Smooth muscle cell (in vitro differentiated cells): ENCODE data around the gene APOL4. TPM values are rescaled to one million over a fixed set of nuclear protein-coding genes. Genes with fewer than 3 reads are reported as not detected.

Experiments
- DNase-seq: peaks from one replicate; lab custom pipeline; 2025; ENCODE audit not compliant: unreplicated experiment; lab: John Stamatoyannopoulos, UW
- H2AFZ ChIP-seq: fragments of 200-600 bp; sonication (generic); 2 replicates; pipeline ENCODE4 v1.6.0; 2016; ENCODE audit warnings: antibody characterized with exemption, low read depth, mild to moderate bottlenecking
- H3F3A ChIP-seq: fragments of 200-600 bp; sonication (generic); 2 replicates; pipeline ENCODE4 v1.6.0; 2017; ENCODE audit warnings: antibody characterized with exemption, low read depth
- H3K27ac ChIP-seq: fragments of 200-600 bp; sonication (generic); 2 replicates; pipeline ENCODE4 v1.5.1; 2016; ENCODE audit warnings: low read depth, mild to moderate bottlenecking
- H3K27me3 ChIP-seq: fragments of 200-600 bp; sonication (generic); 2 replicates; pipeline ENCODE4 v1.6.1; 2016; ENCODE audit warnings: low read depth, mild to moderate bottlenecking
- H3K36me3 ChIP-seq: fragments of 200-600 bp; sonication (generic); 2 replicates; pipeline ENCODE4 v1.5.1; 2016; ENCODE audit warnings: low read depth
- H3K4me1 ChIP-seq: fragments of 200-600 bp; sonication (generic); 2 replicates; pipeline ENCODE4 v1.5.1; 2016; ENCODE audit warnings: low read depth
- H3K4me2 ChIP-seq: fragments of 200-600 bp; sonication (generic); 2 replicates; pipeline ENCODE4 v1.6.0; 2016; ENCODE audit warnings: mild to moderate bottlenecking
- H3K4me3 ChIP-seq: fragments of 200-600 bp; sonication (generic); 2 replicates; pipeline ENCODE4 v1.5.1; 2016; ENCODE audit warnings: mild to moderate bottlenecking
- H3K79me2 ChIP-seq: fragments of 200-600 bp; sonication (generic); 2 replicates; pipeline ENCODE4 v1.6.0; 2016; ENCODE audit warnings: low read depth, mild to moderate bottlenecking
- H3K9ac ChIP-seq: fragments of 200-600 bp; sonication (generic); 2 replicates; pipeline ENCODE4 v1.6.0; 2016; ENCODE audit warnings: low read depth
- H3K9me3 ChIP-seq: fragments of 200-600 bp; sonication (generic); replicated peaks from 2 replicates; pipeline ENCODE4 v1.5.1; 2016; ENCODE audit warnings: low read depth
- H4K20me1 ChIP-seq: fragments of 200-600 bp; sonication (generic); 2 replicates; pipeline ENCODE4 v1.6.0; 2016; ENCODE audit warnings: low read depth
- CTCF ChIP-seq: fragments of 200-600 bp; sonication (generic); IDR thresholded peaks from 2 replicates; pipeline ENCODE4 v1.5.1; 2017; ENCODE audit warnings: borderline replicate concordance, mild to moderate bottlenecking, antibody characterized with exemption; ENCODE audit not compliant: insufficient read depth, poor library complexity, severe bottlenecking
- WGBS: methylation state at CpG from one replicate; pipeline ENCODE4 v1.1.7; 2016; ENCODE audit warnings: low lambda C conversion rate; 5-methylcytosine and 5-hydroxymethylcytosine counted together
- polyA plus RNA-seq: library from polyadenylated mRNA; unstranded; fragments of >200 nt; fragmentation: Nextera tagmentation; extraction: Ambion mirVana; gene quantifications from 2 replicates; pipeline ENCODE4 v1.2.1, GENCODE V29; 2016
- total RNA-seq: library from RNA; depleted of rRNA; stranded (reverse); fragments of >200 nt; gene quantifications from 2 replicates; pipeline ENCODE4 v1.2.3, GENCODE V29; 2014

The APOL4 gene
- total and polyA plus RNA-seq, 2 experiments from 2014 or later = 0.40 TPM; not detected in 1

DNA sequence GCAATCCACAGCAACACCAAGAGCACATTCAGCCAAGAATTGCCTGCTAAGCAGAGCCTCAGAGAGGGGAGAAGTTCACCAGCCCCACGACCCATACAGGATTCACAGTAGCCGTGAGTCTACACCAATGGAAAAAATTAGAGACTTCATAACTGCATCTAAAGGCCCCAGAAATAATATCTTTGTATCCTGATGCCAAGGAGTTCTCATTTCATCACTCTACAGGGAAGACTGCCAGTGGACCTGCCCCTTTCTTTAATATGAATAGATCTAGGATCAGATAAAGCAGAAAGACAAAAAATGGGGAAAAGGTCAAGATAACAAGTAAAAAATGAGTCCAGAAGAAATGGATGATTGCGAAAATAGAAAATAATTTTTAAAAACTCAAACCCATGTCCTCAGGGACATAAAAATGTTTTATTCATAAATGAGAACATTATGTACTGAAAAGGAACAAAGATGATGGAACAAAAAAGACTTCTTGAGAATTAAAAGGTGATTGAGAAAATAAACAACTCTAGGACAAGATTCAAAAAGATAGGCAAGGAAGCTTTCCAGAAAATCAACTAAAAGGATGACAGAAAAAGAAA, 50.5 kb downstream of the APOL4 start:
- Histone ChIP-seq H3K4me3 (no peak overlapping the region), H3K4me1 (no peaks in the 10 kb centered on the region), H3K9me3 (no peaks in the 10 kb centered on the region), H3K9ac (no peak overlapping the region), H3K27ac (no peak overlapping the region), H3F3A (no peaks in the 10 kb centered on the region), H3K36me3 (no peaks in the 10 kb centered on the region), H4K20me1 (no peaks in the 10 kb centered on the region), H3K79me2 (no peaks in the 10 kb centered on the region), H3K27me3 (no peaks in the 10 kb centered on the region), H3K4me2 (no peak overlapping the region), H2AFZ (no peak overlapping the region)
- WGBS = 83% methylated on average over 3 of the region's 3 CpGs
- DNase-seq = no peak
- TF ChIP-seq CTCF = no peak

DNA sequence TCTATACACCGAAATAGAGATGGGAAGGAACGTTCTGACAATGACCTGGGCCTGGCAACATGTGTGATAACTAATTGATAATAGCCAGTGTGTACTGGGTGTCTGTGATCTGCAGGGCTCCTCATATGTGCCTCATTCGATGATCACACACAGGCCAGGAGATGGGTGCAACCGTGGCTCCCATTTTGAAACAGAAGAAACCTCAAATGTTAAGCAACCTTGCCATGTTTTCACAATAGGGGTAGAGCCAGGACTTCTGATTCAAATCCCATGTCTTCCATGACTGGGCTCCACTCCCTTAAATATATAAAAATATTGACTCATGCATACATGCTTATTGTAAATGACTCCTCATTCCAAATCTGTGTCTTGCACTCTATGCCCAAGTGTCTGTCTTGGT, 52.2 kb downstream of the APOL4 start:
- 77% methylated on average over 4 of the region's 4 CpGs for WGBS
- H3K4me2 ChIP-seq = no peak overlapping the region
- H3K9ac ChIP-seq = no peak overlapping the region
- TF ChIP-seq CTCF = no peak
- H2AFZ ChIP-seq = no peak overlapping the region
- H4K20me1 ChIP-seq = no peaks in the 10 kb centered on the region
- no peak overlapping the region for H3K4me3 ChIP-seq
- DNase-seq = no peak
- no peaks in the 10 kb centered on the region for H3F3A ChIP-seq
- H3K4me1 ChIP-seq = peaks cover 5% of the 10 kb centered on the region
- no peak overlapping the region for H3K27ac ChIP-seq
- H3K36me3 ChIP-seq = no peaks in the 10 kb centered on the region
- H3K9me3 ChIP-seq = no peaks in the 10 kb centered on the region
- H3K27me3 ChIP-seq = no peaks in the 10 kb centered on the region
- no peaks in the 10 kb centered on the region for H3K79me2 ChIP-seq

DNA sequence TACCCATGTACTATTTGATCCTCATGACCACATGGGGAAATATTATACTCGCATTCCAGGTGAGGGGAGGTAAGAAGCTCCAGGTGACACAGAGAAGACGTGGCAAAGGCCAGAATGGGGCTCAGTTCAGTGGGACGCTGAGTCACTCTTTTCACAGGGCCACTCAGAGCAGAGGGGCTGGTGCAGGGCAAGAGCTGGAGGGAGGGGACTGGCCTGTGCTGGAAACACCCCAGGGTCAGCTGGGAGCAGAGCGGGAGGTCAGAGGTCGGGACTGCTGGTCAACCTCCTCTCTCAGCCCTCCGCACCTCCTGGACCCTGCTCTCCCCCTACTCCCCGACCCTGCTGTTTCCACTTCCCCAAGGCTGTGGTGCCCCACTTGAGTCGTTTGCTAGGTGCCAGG, 53.2 kb downstream of the APOL4 start:
- TF ChIP-seq CTCF = no peak
- DNase-seq = no peak
- H3K79me2 ChIP-seq = no peaks in the 10 kb centered on the region
- no peaks in the 10 kb centered on the region for H3F3A ChIP-seq
- peaks cover 5% of the 10 kb centered on the region for H3K4me1 ChIP-seq
- WGBS = 87% methylated on average over 8 of the region's 8 CpGs
- H3K4me3 ChIP-seq = no peak overlapping the region
- no peak overlapping the region for H3K4me2 ChIP-seq
- no peak overlapping the region for H2AFZ ChIP-seq
- no peaks in the 10 kb centered on the region for H4K20me1 ChIP-seq
- no peak overlapping the region for H3K9ac ChIP-seq
- H3K36me3 ChIP-seq = no peaks in the 10 kb centered on the region
- H3K27ac ChIP-seq = no peak overlapping the region
- no peaks in the 10 kb centered on the region for H3K9me3 ChIP-seq
- H3K27me3 ChIP-seq = no peaks in the 10 kb centered on the region

- H3K27me3 ChIP-seq = no peaks in the 10 kb centered on the region
- no peaks in the 10 kb centered on the region for H3K36me3 ChIP-seq
- no peak for TF ChIP-seq CTCF
- H3K27ac ChIP-seq = no peak overlapping the region
- H4K20me1 ChIP-seq = no peaks in the 10 kb centered on the region
- H3K4me1 ChIP-seq = peaks cover 5% of the 10 kb centered on the region
- 89% methylated on average over 8 of the region's 8 CpGs for WGBS
- no peak overlapping the region for H3K9ac ChIP-seq
- H3K79me2 ChIP-seq = no peaks in the 10 kb centered on the region
- no peak for DNase-seq
- H3K4me3 ChIP-seq = no peak overlapping the region
- no peaks in the 10 kb centered on the region for H3K9me3 ChIP-seq
- no peak overlapping the region for H2AFZ ChIP-seq
- no peaks in the 10 kb centered on the region for H3F3A ChIP-seq
- no peak overlapping the region for H3K4me2 ChIP-seq
Measured at GRCh38 chr22:36147196-36147791, 54.3 kb downstream of the APOL4 start.
